GM06990 (cell line): ENCODE measurements around the gene EYA2.
"Not testable (repeated sequence)": the region's sequence is repeated elsewhere in the genome, so short reads cannot be mapped to it uniquely, and the experiment has no call there.

Experiments
- DNase-seq: peaks from one replicate; pipeline ENCODE4 v3.0.0-alpha.2; 2011; ENCODE audit not compliant: insufficient read length; ENCODE audit errors: extremely low read depth
- H3K27me3 ChIP-seq: replicated peaks from 2 replicates; pipeline ENCODE4 v1.6.0; 2011; ENCODE audit warnings: low read length; ENCODE audit not compliant: control insufficient read depth, insufficient read depth
- H3K36me3 ChIP-seq: 2 replicates; pipeline ENCODE4 v1.5.1; 2011; ENCODE audit warnings: low read length; ENCODE audit not compliant: control insufficient read depth, insufficient read depth
- H3K4me3 ChIP-seq: replicated peaks from 2 replicates; pipeline ENCODE4 v1.5.1; 2011; ENCODE audit warnings: low read depth, mild to moderate bottlenecking, control low read depth, low read length
- TF ChIP-seq, protein P1 (sequence below): IDR thresholded peaks from 2 replicates; pipeline ENCODE4 v1.5.1; 2011; ENCODE audit warnings: low read length, control low read depth, mild to moderate bottlenecking, inconsistent platforms; ENCODE audit not compliant: insufficient read depth, poor library complexity, severe bottlenecking

The EYA2 gene

DNA sequence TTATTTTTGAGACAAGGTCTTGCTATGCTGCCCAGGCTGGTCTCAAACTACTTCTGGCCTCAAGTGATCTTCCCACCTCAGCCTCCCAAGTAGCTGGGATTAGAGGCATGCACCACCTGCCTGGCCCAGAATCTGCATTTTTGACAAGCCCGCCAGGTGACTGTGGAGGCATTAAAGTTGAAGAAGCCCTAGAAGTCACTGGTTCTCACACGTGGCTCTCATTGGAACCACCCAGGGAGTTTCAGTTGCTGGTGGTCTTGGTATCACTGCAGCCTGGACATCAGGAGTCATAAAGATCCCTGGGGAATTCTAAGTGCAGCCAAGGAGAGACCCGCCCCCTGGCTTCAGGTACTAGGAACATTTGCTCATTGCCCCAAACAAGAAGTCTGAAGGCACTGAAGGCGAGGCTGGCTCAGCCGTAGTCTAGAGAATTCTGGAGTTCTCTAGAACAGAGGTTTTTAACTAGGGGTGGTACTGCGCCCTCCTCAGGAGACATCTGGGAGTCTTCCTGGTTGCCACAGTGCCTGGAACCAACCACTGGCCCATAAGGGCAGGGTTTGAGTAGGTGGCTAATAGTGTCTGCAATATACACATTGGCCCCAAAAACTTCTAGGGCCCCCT is 279.1 kb downstream of the EYA2 start:
- TF ChIP-seq, protein P1, sequence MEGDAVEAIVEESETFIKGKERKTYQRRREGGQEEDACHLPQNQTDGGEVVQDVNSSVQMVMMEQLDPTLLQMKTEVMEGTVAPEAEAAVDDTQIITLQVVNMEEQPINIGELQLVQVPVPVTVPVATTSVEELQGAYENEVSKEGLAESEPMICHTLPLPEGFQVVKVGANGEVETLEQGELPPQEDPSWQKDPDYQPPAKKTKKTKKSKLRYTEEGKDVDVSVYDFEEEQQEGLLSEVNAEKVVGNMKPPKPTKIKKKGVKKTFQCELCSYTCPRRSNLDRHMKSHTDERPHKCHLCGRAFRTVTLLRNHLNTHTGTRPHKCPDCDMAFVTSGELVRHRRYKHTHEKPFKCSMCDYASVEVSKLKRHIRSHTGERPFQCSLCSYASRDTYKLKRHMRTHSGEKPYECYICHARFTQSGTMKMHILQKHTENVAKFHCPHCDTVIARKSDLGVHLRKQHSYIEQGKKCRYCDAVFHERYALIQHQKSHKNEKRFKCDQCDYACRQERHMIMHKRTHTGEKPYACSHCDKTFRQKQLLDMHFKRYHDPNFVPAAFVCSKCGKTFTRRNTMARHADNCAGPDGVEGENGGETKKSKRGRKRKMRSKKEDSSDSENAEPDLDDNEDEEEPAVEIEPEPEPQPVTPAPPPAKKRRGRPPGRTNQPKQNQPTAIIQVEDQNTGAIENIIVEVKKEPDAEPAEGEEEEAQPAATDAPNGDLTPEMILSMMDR, result no peak
- no peak overlapping the region for H3K4me3 ChIP-seq
- H3K36me3 ChIP-seq, result peaks cover 11% of the 10 kb centered on the region
- H3K27me3 ChIP-seq, result no peaks in the 10 kb centered on the region
- DNase-seq, result no peak

DNA sequence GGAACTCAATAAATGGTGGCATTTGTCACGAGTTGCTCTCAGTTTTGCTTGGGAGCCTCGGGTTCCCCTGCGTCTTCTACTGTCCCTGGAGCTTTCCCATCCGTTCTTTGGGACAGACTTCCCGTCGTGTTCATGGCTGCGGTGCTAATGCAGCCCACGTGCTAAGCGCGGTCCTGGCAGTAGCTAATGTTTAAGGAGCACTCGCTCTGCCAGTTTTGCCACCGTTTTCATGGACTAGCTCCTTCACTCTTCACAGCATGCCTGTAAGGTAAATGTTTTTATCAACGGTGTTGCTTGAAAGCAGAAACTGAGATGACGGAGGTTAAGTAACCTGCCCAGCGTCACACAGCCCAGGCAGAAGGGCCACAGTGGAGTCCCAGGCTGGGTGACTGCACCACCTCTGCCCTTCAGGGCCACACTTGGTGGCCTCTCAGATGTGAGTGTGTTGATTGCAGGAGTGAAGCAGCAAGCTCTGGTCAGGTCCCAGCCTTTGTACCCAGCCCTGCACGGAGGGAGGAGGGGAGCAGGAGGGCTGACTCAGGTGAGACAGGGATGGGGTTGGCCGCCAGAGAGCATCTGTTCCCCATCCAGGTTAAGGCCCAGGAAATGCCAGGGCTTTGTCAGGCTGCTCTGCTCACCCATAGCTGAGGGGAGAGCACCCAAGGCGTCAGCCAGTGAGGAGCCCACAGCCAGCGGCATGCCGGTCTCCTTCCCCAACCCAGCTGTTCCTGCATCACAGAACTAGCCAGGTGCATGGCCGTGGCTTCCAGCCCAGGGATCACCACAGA is 280.0 kb downstream of the EYA2 start:
- Histone ChIP-seq H3K4me3 (no peak overlapping the region), H3K36me3 (peaks cover 11% of the 10 kb centered on the region), H3K27me3 (no peaks in the 10 kb centered on the region)
- DNase-seq, result no peak
- TF ChIP-seq, protein P1, result no peak

DNA sequence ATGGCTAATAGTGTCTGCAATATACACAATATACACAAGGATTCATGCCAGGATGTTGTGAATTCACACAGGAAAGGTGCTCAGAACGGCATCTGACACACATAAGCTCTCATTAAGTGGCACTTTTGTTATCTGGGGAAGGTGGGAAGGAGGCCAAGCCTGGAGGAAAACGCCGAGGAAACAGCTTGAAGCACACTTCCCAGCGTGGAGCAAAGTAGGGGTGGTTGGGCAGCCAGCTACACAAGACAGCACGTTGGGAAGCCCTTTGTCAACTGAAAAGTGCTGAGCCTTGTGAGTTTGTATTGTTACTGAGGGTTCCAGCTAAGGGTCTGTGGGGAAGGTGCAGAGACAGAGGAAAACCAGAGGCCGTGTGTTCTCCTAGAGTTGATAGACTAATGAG is 280.9 kb downstream of the EYA2 start:
- DNase-seq, result no peak
- H3K36me3 ChIP-seq, result peaks cover 11% of the 10 kb centered on the region
- TF ChIP-seq, protein P1, result no peak
- no peak overlapping the region for H3K4me3 ChIP-seq
- no peaks in the 10 kb centered on the region for H3K27me3 ChIP-seq

DNA sequence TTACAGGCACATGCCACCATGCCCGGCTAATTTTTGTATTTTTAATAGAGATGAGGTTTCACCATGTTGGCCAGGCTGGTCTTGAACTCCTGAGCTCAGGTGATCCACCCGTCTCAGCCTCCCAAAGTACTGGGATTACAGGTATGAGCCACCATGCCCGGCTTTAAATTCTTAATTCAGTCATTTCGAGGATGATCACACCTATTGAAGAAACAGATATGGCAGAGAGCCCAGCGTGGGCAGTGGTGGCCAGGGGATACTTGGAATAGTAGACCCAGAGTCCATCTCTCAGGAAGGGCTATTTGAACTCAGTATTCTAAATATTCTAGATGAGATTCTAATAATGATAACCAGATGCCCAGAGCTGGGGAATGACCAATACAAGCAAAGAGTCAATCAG is 281.6 kb downstream of the EYA2 start:
- H3K36me3 ChIP-seq, result peaks cover 11% of the 10 kb centered on the region
- not testable (repeated sequence) for H3K4me3 ChIP-seq, H3K27me3 ChIP-seq, DNase-seq

DNA sequence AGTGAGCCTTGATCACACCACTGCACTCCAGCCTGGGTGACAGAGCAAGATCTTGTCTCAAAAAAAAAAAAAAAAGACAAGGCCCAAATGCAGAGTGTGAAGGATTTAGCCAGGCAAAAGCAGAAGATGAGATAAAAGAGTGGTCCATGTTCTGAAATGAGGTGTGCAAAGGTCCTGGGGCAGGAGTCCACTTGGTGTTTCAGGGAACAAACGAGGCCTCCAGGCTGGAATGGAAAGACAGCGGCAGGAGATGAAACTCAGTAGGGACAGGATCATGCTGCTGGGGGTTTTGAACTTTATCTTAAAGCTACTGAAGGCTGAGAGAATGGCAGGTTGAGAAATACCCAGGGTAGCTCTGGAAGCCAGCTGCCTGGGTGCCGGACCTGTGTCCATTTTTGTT is 283.6 kb downstream of the EYA2 start:
- DNase-seq, result no peak
- Histone ChIP-seq H3K36me3 (peaks cover 4% of the 10 kb centered on the region), H3K27me3 (no peaks in the 10 kb centered on the region), H3K4me3 (no peak overlapping the region)
- TF ChIP-seq, protein P1, result no peak

DNA sequence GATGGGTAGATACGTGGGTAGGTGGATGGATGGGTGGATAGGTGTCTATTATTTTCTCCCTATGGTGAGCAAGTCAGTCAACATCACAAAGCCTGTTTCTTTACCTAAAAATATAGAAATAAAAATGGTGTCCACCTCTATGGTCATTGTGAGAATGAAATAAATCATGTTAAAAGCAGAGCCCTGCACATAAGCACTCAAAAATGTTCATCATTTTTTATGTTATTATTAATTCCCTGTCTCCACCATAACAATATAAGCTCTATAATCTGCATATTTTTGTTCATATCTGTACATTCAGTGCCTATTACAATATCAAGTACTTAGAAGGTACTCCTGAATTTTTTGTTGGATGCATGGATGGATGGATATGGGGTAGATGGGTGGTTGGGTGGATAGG is 284.2 kb downstream of the EYA2 start:
- H3K27me3 ChIP-seq, result no peaks in the 10 kb centered on the region
- peaks cover 5% of the 10 kb centered on the region for H3K36me3 ChIP-seq
- no peak for DNase-seq
- H3K4me3 ChIP-seq, result no peak overlapping the region
- TF ChIP-seq, protein P1, result no peak
